DMS 273 treated with DMSO at 0.1 percent for 48 hours (cell line): ENCODE data around the gene CLEC4M.
"Not testable (repeated sequence)": the region's sequence is repeated elsewhere in the genome, so short reads cannot be mapped to it uniquely, and the experiment has no call there.

Experiments
- DNase-seq: peaks from one replicate; lab custom pipeline; 2025; lab: John Stamatoyannopoulos, UW

CLEC4M gene

DNA sequence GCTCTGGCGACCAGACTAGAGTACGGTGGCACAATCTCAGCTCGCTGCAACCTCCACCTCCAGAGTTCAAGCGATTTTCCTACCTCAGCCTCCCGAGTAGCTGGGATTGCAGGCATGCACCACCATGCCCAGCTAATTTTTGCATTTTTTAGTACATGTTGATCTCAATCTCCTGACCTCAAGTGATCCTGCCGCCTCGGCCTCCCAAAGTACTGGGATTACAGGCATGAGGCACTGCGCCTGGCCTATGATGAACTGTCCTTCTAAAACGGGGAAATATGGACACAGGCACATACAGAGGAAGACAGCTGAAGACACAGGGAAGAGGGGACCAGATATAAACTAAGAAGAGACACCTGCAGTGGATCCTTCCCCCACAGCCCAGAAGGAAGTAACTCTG, 12.7 kb downstream of the CLEC4M start:
- no peak for DNase-seq

DNA sequence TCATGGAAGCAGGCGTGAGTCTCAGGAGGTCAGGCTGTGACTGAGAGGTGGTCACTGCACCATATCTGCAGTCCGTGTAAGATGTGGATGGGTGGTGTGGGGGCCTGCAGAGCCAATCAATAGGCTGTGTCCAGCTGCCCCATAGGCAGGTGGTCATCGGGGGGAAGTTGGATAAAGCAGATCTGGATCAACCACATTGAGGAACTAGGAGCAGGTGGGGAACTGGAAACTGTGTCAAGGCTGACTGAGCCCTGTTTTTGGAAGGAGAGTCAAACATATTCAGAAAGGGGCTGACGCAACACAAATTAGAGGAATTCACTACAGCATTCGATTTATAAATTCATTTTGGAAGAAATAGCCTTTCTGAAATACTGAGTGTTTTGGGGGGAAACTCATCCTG, 15.0 kb downstream of the CLEC4M start:
- no peak for DNase-seq

DNA sequence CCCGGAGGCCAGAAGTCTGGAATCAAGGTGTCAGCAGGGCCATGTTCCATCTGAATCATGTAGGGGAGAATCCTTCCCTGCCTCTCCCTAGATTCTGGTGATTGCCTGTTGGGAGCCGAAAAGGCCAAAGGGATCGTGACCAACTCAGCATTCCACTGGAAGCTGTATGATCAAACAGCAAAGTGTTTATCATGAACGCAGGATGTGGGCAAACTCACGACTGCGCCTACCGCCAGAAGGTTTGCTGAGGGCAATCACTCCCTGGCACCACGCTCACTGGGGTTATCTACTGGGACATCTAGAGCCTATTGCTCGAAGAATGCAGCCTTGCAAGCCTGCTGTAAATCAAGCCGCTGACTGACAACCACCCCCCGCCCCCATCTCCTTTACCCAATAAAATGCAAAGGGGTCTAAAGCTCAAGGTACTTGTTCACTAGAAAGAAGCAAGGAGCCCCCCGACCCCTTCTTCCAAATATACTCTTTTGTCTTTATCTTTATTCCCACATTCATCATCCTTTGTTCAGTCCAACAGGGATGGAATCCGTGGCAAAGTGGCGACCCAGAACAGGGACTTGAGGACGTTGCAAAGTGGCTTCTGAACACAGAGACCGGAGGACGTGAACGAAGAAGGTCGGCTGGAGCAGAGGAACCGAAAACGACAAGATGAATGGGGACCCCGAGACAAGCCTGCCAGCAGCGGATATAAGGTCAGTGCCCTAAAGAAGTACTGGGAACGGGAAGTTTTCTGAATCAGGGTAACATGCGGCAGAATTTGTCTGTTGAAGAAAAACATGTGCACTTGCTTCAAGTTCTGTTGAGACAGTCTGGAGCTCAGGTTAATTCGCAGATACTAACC, 16.8 kb downstream of the CLEC4M start:
- DNase-seq, result no peak

DNA sequence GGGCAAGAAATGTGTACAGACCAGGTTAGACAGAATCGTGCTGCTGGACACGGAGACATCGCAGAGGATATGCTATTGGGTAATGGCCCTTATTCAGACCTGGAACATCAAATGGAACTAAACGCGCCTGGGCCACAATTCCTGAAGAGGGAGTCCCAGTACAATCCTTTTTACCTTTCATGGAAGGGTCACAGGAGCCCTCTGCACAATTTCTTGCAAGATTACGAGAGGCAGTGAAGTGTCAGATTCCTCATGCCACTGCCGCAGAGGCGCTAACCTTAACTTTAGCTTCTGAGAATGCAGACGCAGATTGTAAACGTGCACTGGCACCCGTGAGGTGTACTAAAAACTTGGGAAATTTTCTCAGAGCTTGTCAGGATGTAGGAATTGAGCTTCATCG, 18.1 kb downstream of the CLEC4M start:
- no peak for DNase-seq

DNA sequence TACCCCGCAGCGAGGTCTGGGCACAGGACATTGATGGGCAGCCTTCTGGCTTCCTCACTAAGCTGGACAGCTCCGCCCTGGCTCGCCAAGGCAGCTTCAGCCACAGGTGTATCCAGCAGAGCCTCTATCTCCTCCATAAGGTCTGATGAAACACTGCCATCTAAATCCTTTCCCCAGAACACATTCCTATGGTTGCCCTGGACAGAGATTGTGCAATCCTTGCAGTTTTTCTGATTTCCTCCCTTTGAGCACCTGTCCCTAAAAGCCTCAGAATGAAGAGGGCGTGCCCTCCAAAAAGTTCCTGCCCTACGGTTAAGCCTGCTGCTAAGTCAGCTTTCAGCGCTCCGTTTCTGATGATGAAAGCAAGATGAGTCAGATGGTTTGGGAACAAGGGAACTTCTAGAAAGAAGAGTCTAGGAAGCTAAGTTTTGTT, 21.0 kb downstream of the CLEC4M start:
- no peak for DNase-seq

DNA sequence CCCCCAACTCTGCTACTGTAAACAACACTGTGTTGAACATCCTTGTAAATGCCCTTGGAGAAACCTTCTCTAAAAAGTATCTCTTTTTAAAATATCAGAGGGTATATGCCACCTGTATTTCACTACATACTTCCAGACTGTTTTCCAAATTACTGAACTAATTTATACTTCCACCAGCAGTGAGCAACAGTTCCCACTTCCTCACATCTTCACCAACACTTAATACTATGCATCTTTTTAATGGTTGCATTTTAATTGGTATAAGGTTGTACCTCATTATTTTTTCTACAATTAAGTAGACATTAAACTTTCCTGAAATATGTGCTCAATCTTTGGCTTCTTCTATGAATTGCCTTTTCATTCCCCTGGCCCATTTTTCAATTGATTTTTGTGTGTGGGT, 21.8 kb downstream of the CLEC4M start:
- no peak for DNase-seq

DNA sequence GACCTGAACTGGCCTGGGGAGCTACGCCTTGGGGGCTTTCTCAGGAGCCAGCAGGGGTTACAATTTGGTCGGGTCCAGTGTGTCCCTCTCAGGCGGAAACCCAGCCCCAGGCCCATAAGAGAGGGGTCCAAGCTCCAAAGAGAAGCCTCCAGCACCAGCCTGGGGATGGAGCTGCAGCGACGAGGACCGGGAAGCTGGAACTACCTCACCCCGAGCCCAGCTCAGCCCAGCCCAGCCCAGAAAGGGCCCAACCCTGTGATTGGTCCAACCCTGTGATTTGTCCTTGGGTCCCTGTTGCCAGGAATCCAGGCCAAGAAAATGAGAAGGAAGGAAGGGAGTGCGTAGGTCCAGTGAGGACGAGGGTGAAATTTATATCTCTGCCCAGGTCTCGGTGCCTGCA, 24.1 kb downstream of the CLEC4M start:
- DNase-seq, result no peak

DNA sequence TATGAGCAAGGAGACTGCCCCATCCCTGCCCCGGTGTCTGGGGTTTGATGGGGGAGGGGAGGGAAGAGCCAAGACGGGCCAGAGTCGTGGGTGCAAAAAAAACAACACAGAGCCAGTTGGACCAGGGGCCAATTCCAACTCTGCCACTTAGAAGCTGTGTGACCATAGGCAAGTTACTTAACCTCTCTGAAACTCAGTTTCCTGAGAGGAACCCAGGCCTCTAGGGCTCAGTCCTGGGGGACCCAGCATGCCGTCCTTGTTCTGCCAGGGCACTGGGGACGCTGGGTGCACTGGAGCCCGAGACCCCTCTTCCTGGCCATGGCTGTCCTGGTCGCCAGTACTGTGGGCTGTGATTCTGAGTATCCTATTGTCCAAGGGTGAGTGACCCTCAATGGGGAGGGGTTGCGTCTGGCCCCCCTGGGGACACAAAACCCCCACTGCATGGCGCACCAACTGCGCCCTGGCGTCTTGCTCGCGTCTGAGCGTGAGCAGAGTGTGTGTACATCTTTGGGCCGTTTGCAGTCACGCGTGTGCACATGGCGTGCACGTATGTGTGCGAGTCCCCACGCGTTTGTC, 24.6 kb downstream of the CLEC4M start:
- DNase-seq, result no peak

DNA sequence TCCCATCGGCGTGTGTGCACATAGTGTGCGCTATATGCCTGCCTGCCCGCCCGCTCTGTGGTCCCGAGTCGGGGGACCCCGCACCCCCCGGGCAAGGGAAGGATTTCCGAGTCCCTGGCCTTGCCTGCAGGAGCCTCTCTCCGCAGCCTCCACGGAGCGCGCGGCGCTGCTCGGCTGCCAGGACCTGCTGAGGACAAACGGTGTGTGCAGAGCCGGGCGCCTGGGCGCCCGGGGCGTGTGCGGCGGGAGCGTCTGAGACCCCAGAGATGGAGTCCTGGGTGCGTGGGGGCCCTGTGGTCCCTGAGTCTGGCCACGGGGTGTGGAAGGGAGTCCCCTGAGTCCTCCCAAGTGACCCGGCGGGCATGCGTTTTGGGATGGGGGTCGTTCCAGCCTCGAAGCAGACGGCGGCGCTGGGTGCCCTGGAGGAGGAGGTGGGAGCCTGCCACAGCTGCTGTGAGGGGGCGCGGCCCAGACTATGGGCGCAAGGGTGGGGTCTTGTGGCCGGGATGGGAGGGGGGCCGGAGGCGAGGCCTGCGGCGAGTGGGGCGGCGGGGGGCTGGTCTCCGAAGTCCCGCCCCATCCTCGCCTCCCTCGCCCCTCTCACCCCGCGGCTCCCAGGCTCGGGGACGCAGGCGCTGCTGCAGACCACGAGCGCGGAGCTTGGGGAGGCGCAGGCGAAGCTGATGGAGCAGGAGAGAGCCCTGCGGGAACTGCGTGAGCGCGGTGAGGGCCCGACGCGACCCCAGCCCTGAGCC, 25.3 kb downstream of the CLEC4M start:
- DNase-seq, result no peak

DNA sequence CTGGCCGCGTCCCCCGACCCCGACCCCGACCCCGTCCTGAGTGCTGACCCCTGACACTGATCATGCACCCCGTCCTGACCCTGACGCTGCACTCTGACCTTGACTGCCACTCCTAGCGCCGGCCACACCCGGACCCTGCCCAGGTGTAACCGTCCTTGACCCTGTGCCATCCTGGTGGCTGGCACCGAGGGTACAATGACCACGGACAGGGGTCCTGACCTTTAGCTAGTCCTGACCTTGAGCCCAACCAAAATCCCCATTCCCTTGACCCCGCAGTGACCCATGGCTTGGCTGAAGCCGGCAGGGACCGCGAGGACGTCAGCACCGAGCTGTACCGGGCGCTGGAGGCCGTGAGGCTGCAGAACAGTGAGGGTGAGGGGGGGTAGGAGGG, 25.9 kb downstream of the CLEC4M start:
- no peak for DNase-seq

DNA sequence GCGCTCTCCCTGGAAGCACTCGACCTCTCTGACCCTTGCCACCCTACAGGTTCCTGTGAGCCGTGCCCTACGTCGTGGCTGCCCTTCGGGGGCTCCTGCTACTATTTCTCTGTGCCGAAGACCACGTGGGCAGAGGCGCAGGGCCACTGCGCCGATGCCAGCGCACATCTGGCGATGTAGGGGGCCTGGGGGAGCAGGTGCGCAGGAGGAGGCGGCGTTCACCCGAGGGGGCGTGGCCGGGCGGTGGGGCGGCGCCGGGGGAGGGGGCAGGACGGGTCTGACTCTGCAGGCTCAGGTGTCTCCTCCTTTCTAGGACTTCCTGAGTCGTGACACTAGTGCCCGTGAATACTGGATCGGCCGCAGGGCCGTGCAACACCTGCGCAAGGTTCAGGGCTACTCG, 26.4 kb downstream of the CLEC4M start:
- no peak for DNase-seq

DNA sequence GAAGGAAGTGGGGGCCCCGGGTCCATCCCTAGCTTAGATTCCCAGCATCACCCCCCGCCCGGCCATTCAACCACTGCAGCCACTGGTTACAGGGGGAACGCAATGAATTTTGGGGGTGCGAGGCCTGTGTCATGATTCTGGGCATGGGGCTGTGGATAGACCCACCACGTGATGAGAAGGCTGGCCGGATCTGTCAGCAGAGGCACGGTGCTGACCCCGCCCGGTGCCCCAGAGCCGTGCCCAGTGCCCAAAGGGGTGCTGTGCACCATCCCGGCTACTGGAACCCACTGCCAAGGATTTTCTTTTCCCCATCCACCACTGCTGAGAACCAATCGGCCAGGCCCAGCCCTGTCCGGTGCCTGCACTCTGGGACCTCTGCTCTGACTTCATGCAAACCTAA, 27.4 kb downstream of the CLEC4M start:
- no peak for DNase-seq

DNA sequence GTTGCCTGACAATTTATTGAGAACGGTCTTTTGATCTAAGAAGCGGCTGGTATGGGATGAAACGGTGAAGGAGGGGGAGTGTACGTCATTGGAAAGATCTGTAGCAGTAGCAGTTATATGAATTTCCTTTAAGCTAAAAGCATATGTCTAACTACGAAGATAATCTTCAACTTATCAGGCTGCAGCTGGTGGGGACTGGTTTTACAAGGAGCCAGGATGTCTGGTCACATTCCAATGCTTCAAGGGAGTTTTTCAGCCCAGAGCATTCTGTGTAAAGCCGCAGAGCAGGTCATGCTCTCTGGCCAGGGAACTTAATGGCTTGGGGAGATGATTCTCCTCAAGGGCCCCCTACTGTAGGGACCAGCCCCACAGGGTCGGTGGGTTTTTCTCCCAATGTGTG, 29.2 kb downstream of the CLEC4M start:
- no peak for DNase-seq

DNA sequence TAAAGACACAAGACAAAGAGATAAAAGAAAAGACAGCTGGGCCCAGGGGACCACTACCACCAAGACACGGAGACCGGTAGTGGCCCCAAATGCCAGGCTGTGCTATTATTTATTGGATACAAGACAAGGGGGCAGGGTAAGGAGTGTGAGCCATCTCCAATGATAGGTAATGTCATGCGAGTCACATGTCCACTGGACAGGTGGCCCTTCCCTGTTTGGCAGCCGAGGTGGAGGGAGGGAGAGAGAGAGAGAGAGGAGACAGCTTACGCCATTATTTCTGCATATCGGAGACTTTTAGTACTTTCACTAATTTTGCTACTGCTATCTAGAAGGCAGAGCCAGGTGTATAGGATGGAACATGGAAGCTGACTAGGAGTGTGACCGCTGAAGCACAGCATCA, 29.7 kb downstream of the CLEC4M start:
- DNase-seq, result not testable (repeated sequence)

DNA sequence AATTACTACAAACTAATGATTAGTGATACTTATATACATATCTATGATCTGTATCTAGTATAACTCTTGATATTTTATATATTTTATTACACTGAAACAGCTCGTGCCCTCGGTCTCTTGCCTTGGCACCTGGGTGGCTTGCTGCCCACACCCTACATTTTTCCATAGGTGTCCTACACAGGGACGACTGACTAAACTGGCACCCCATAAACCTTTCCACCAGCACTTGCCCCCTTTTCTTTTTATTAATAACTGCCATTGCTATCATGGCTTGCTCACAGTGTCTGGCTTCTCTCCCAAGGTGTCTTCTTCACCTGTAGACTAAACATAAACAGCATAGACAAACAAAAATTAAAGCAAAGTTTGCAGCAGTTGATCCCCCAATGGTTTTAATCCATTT, 30.4 kb downstream of the CLEC4M start:
- no peak for DNase-seq

DNA sequence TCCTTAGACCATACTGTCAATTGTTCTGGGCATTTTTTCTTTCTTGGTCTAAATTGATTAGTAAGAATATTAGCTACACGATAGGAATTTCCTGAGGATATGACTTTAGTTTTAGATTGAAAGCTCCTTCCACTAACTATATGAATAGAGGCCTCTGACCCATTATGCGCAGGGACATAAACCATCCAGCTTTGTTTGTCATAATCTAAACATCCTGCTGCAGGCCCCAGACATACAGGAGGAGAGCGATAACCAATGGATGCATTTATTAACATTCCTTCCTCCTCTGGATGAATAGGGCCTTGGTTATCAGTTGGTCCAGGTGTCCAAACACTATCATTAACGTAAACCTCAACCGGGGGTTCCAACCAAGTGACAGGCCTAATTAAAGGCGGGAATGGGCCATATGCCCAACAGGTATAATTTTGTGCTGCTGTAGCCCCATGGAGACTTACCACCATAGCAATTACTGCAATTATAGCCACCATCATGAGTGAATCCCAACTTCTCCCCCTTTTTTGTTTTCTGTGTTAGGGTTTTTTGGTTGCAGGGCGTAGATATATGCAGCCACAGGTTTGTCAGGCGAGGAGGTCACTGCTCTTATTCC, 32.6 kb downstream of the CLEC4M start:
- DNase-seq, result no peak

DNA sequence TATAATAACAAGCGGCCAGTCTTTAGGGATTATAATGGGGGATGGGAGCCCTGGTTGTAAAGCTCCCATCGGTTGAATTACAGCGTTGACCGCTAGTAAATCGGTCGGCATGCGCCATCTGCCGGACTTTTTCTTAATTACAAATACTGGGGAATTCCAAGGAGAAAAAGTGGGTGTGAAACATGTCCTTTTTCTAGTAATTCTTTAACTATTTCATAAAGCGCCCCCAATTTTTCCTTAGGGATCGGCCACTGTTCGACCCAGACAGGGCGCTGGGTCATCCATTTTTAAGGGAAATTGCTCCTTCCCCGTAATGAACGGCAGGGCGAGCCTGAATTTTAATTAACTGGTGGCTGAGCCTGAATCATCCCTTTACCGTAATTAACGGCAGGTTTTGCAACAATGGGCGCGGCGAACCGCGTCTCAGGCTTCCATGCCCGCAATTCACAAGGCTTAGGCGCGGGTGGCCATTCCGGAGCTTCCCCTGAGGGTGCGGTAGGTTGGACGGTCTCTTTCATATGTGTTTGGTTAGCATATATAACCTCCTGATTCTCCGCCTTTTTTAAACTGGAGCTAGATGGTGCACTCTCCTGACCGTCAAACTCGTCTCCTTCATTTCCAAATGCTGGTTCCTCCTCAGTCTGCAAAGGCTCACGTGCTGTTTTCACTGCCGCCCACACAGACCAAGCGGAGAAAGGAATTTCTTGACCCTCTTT, 36.8 kb downstream of the CLEC4M start:
- DNase-seq, result no peak

DNA sequence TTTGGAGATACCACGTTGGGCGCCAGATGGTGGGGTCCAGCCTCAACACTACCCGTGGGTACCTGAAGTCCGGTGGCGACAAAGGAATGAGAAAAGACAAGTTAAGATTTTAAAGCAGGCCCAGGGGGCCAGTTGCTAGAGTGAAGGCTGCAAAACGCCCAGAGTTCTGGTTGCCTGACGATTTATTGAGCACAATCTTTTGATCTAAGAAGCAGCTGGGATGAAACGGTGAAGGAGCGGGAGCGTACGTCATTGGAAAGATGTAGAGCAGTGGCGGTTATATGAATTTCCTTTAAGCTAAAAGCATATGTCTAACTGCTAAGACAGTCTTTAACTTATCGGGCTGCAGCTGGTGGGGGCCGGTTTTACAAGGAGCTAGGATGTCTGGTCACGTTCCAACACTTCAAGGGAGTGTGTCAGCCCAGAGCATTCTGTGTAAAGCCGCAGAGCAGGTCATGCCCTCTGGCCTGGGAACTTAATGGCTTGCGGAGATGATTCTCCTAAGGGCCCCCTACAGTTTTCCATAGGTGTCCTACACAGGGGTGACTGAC, 38.1 kb downstream of the CLEC4M start:
- DNase-seq, result no peak

DNA sequence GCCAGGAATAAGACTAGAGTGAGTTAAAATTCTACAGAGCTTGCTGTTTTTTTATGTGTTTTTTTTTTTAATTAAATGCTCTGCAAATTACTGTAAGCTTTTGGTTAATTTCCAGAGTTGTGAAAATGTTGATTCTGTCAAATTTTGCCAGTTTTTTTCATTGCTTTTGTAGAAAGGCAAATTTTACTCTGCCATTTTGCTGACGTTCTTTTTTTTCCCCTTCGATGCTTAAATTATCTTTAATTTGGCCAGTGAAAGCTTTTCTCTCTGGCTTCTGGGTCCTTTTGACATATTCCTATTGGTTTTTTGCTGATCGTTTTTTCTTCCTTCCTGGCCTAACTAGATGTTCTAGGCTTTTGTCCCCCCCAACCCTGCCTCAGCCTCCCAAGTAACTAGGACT, 43.2 kb downstream of the CLEC4M start:
- no peak for DNase-seq

DNA sequence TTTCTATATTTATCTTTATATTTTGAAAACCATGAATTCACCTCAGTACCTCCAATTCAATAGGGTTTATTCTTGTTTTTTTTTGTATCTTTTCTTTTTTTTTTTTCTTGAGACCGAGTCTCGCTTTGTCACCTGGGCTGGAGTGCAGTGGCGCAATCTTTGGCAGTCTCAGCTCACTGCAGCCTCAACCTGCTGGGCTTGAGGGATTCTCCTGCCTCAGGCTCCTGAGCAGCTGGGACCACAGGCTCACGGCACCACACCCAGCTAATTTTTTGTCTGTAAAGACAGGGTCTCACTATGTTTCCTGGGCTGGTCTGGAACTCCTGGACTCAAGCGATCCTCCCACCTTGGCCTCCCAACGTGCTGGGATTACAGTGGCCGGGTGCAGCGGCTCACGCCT, 43.8 kb downstream of the CLEC4M start:
- no peak for DNase-seq

DNA sequence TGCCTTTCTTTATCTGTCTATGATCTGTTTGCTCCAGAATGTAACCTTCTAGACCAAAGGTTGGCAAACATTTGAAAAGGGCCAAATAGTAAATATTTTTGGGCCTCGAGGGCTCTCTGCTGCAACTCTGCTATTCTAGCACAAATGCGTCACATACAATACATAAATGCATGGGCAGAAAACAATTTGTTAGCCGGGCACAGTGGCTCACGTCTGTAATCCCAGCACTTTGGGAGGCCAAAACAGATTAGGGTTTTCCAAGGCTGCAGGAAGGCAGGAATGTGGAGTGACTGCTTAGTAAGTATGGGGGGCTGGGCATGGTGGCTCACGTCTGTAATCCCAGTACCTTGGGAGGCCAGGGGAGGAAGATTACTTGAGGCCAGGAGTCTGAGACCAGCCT, 45.1 kb downstream of the CLEC4M start:
- no peak for DNase-seq

DNA sequence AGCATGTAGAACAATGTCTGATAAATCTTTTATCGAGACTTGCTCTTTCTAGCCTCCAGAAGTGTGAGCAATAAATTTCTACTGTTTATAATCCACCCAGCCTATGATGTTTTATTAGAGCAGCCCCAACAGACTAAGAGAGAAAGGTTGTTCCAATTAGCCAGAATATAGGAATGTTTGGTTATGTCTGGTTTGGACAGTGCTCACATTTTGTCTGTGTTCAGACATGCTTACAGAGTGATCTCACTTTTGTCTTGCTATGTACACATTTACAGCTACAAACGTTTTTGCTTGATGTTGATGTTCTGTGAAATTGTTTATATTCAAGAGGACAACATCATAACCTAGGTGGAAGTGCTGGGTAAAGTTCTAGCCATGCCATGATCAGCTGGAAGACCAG, 48.9 kb downstream of the CLEC4M start:
- no peak for DNase-seq
